ENCODE results near the gene SELENOT.

DNA sequence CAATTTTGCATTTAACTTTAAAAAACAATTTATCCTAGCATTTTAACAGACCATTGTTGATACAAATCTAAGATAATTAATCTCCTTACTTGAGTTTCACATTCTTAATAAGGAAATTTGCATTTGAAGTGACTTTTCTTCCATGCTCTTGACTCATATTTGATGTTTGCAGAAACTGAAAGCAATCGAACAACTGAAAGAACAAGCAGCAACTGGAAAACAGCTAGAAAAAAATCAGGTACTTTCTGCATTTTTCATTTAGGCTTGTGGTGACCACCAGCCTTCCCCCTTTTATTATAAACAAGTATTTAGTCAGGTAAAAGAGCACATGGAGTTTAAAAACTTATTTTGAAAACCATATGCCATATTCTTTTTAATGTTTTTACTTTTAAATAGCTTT lies 20.1 kb upstream of the SELENOT start:
- TF ChIP-seq, protein P1, sequence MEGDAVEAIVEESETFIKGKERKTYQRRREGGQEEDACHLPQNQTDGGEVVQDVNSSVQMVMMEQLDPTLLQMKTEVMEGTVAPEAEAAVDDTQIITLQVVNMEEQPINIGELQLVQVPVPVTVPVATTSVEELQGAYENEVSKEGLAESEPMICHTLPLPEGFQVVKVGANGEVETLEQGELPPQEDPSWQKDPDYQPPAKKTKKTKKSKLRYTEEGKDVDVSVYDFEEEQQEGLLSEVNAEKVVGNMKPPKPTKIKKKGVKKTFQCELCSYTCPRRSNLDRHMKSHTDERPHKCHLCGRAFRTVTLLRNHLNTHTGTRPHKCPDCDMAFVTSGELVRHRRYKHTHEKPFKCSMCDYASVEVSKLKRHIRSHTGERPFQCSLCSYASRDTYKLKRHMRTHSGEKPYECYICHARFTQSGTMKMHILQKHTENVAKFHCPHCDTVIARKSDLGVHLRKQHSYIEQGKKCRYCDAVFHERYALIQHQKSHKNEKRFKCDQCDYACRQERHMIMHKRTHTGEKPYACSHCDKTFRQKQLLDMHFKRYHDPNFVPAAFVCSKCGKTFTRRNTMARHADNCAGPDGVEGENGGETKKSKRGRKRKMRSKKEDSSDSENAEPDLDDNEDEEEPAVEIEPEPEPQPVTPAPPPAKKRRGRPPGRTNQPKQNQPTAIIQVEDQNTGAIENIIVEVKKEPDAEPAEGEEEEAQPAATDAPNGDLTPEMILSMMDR (IDR thresholded peaks at IDR 0.05) = no peak
- TF ChIP-seq EZH2 (IDR thresholded peaks at IDR 0.05; ENCODE audit: borderline replicate concordance, insufficient read depth, low read depth, low read length, poor library complexity, severe bottlenecking) = no peak
